NCI-H2227 treated with DMSO at 0.1 percent for 48 hours (cell line): ENCODE measurements around the gene MYL3.
"Not testable (repeated sequence)": the region's sequence is repeated elsewhere in the genome, so short reads cannot be mapped to it uniquely, and the experiment has no call there.

Experiments used
- DNase-seq: peaks from one replicate; lab custom pipeline; 2025; lab: John Stamatoyannopoulos, UW

The MYL3 gene

DNA sequence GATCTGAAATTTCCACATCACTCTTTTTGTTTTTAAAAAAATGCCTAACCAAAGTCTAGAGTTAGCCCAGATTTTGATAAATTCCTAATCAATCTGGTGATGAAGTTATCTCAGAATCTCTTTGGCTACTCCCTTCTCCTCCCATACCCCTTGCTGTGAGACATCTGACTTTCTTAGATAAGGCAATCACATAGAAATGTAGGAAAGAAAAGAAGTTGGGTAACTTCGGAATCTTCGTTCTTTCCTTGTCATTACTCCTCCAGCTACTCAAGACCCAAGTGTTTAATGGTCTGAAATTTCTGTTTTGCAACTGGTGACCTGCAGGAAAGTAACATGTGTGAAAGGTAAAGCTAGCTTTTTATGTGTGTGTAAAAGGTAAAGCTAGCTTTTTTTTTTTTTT, 37.8 kb downstream of the MYL3 start:
- DNase-seq: no peak

DNA sequence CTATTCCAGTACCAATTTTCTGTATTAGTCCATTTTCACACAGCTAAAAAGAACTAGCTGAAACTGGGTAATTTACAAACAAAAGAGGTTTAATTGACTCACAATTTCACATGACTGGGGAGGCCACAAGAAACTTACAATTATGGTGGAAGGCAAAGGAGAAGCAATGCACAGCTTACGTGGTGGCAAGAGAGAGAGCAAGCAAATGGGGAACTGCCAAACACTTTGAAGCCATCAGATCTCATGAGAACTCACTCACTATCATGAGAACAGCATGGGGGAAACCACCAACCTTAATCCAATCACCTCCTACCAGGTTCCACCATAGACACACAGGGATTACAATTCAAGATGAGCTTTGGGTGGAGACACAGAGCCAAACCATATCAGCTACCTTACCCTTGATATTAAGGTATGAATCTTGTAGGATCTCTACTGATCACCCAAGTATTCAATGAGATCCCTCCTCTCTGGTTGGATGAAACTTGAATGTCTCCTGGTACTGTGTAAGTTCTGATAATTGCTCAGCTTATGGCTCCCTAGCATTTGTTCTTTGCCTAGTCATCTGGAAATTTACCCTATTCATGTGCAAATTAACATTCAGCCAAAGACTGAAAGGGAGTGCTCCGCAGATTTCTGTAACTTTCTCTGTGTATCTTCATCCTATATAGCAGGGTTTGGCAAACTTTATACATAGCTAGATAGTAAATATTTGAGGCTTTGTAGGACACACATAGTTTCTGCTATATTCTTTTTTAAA, 38.9 kb downstream of the MYL3 start:
- no peak for DNase-seq

DNA sequence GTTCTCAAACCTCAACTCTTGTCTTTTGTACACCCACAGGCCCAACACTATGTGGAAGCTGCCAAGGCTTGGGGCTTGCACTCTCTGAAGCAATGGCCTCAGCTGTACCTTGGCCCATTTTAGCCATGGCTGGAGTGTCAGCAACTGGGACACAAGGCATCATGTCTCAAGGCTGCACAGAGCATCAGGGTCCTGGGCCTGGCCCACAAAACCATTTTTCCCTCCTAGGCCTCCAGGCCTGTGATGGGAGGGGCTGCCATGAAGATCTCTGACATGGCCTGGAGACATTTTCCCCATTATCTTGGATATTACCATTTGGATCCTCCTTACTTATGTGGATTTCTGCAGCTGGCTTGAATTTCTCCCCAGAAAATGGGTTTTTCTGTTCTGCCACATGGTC, 39.9 kb downstream of the MYL3 start:
- not testable (repeated sequence) for DNase-seq

- no peak for DNase-seq
Measured at GRCh38 chr3:46821553-46821952, 41.7 kb downstream of the MYL3 start.

DNA sequence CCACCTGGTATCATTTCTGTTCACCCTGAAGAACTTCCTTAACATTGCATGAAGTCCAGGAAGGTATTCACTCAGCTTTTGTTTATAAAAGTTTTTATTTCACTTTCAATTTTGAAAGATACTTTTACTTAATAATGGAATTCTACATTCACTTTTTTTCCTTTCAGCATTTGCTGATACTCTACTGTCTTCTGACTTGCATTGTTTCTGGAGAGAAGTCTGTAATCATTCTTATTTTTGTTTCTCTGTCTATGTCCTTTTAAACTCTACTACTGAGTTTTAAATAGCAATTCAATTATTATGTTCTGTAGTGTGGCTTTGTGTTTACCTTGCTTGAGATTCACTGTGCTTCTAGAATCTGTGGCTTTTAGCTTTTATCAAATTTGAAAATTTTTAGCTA, 42.4 kb downstream of the MYL3 start:
- no peak for DNase-seq

DNA sequence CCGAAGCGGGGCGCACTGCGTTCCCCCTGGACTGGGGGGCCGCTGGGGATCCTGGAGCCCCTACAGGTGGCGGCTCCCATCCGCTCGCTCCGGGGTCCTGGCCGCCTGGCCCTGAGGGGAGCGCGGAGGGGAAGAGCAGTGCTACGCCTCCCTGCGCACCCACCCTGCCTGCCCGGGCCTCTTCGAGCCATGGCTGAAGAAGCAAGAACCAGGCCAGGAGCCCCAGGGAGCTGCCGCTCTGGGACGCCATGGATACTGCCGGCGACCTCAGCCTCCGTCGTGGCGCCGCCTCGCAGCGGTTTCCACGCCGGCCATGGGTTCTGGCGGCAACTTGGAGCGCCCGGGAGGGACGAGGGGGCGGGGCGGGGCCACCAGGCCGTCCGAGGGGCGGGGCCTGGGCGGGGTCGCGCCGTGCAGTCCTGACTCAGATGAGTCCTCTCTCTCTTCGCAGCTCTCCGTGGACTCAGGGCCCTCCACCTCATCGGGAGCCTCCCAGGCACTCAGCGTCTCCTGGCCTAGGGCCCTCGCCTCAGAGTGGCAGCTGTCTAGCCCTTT, 50.9 kb downstream of the MYL3 start:
- no peak for DNase-seq

GRCh38 chr3:46811615-46812236, 51.5 kb downstream of the MYL3 start:
- no peak for DNase-seq

GRCh38 chr3:46808766-46809165, 54.5 kb downstream of the MYL3 start:
- DNase-seq: not testable (repeated sequence)
